ENCODE measurements around the gene RCAN3.

DNA sequence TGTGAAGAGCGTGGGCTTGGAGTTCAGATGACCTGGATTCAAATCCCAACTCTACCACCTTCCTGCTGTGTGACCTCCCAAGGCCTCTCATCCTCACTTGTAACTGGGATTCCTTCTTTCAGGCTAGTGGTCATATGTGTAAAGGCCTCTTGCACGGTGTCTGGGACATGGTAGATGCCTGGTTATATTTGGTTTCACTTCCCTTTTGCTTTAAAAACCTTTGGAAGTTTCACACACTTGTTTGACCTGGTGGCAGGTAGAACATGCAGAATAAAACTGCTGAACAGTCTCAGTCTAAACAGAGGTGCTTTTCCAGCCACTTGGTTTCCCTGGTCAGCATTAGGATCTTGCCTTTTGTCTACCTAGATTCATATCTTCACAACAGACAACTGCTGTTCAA, 37.0 kb upstream of the RCAN3 start:
- TF ChIP-seq CTCF (conservative IDR thresholded peaks at IDR 0.05) (no peak), EZH2 (IDR thresholded peaks at IDR 0.05; ENCODE audit: low read depth) (no peak)
